SK-N-SH (cell line): ENCODE data around the gene NUFIP1.

Experiments
- TCF12 ChIP-seq: IDR thresholded peaks from 2 replicates; pipeline ENCODE4 v1.4.0; 2012
- YY1 ChIP-seq: IDR thresholded peaks from 2 replicates; pipeline ENCODE4 v1.4.0; 2012; ENCODE audit warnings: low read depth, mild to moderate bottlenecking
- TF ChIP-seq, protein P1 (sequence below): fragments of 200-600 bp; sonication (generic); IDR thresholded peaks from 2 replicates; pipeline ENCODE4 v1.6.1; 2017; ENCODE audit warnings: antibody characterized with exemption, mild to moderate bottlenecking, moderate library complexity

DNA sequence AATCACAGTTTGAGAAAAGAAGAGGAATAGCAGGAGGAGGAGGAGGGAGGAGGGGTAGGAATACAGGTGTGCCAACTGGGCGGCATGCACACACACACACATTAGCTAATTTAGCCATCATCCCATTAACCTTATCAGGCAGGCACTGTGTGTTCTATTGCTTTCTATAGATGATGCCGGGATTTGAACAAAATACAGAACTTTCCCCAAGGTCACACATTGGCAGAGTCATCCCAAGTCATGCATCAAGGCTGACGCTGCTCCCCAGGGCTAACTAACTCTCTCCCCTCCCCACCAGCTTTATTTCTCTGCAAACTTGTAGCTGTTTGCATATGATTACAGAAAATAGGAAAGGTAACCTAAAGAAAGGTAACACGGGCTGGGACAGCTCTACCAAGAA, 83.0 kb downstream of the NUFIP1 start:
- TF ChIP-seq YY1 = no peak
- no peak for TF ChIP-seq TCF12
- TF ChIP-seq, protein P1, sequence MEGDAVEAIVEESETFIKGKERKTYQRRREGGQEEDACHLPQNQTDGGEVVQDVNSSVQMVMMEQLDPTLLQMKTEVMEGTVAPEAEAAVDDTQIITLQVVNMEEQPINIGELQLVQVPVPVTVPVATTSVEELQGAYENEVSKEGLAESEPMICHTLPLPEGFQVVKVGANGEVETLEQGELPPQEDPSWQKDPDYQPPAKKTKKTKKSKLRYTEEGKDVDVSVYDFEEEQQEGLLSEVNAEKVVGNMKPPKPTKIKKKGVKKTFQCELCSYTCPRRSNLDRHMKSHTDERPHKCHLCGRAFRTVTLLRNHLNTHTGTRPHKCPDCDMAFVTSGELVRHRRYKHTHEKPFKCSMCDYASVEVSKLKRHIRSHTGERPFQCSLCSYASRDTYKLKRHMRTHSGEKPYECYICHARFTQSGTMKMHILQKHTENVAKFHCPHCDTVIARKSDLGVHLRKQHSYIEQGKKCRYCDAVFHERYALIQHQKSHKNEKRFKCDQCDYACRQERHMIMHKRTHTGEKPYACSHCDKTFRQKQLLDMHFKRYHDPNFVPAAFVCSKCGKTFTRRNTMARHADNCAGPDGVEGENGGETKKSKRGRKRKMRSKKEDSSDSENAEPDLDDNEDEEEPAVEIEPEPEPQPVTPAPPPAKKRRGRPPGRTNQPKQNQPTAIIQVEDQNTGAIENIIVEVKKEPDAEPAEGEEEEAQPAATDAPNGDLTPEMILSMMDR = no peak
